Fibroblast of lung (primary cell): ENCODE measurements around the gene CPS1. TPM values are rescaled to one million over a fixed set of nuclear protein-coding genes. Genes with fewer than 3 reads are reported as not detected.

Source experiments
- DNase-seq, 2 donors: peaks; one replicate each; pipeline versions ENCODE4 v3.0.0 to v3.0.0-alpha.2; 2010; ENCODE audit warnings: low read depth in 2 of 2
- H2AFZ ChIP-seq: 2 replicates; pipeline ENCODE4 v1.5.1; 2012; ENCODE audit warnings: low read length, control low read depth, inconsistent platforms
- H3K27ac ChIP-seq: 2 replicates; pipeline ENCODE4 v1.5.1; 2011; ENCODE audit warnings: low read length, control low read depth; ENCODE audit not compliant: insufficient read depth
- H3K27me3 ChIP-seq: 2 replicates; pipeline ENCODE4 v1.5.1; 2011; ENCODE audit warnings: mild to moderate bottlenecking, low read length; ENCODE audit not compliant: control insufficient read depth, insufficient read depth
- H3K36me3 ChIP-seq: 2 replicates; pipeline ENCODE4 v1.5.1; 2011; ENCODE audit warnings: low read length; ENCODE audit not compliant: control insufficient read depth, insufficient read depth
- H3K4me1 ChIP-seq: 2 replicates; pipeline ENCODE4 v1.5.1; 2011; ENCODE audit warnings: low read length; ENCODE audit not compliant: control insufficient read depth, insufficient read depth; ENCODE audit errors: extremely low read depth
- H3K4me2 ChIP-seq: 2 replicates; pipeline ENCODE4 v1.5.1; 2011; ENCODE audit warnings: low read length, control low read depth; ENCODE audit not compliant: insufficient read depth; ENCODE audit errors: extremely low read depth
- H3K4me3 ChIP-seq, 4 experiments: fragments of 200-600 bp in 1 of 4; sonication (generic) in 1 of 4; replicated peaks in 1 of 4; 2 replicates each; pipeline ENCODE4 v1.5.1; 2011 to 2016; ENCODE audit warnings: low read length in 4 of 4, low read depth in 3 of 4, mild to moderate bottlenecking in 3 of 4, control low read depth in 2 of 4, inconsistent platforms in 1 of 4, mixed read lengths in 1 of 4; ENCODE audit not compliant: insufficient read depth in 1 of 4; ENCODE audit errors: control extremely low read depth in 1 of 4
- H3K79me2 ChIP-seq: 2 replicates; pipeline ENCODE4 v1.5.1; 2012; ENCODE audit warnings: mild to moderate bottlenecking, low read length, inconsistent platforms; ENCODE audit not compliant: control insufficient read depth, insufficient read depth
- H3K9ac ChIP-seq: 2 replicates; pipeline ENCODE4 v1.5.1; 2011; ENCODE audit warnings: mild to moderate bottlenecking, low read length, control low read depth; ENCODE audit not compliant: insufficient read depth
- H3K9me3 ChIP-seq: 2 replicates; pipeline ENCODE4 v1.5.1; 2012; ENCODE audit warnings: low read depth, low read length; ENCODE audit not compliant: control insufficient read depth, insufficient read depth
- H4K20me1 ChIP-seq: 2 replicates; pipeline ENCODE4 v1.5.1; 2011; ENCODE audit warnings: low read length; ENCODE audit not compliant: control insufficient read depth, insufficient read depth; ENCODE audit errors: extremely low read depth
- EZH2 ChIP-seq: IDR thresholded peaks from 2 replicates; pipeline ENCODE4 v1.5.1; 2012; ENCODE audit warnings: low read length, control low read depth, mild to moderate bottlenecking; ENCODE audit errors: missing control alignments
- polyA plus RNA-seq, 2 donors: library from polyadenylated mRNA; depleted of rRNA in 1 of 2; stranded (reverse) in 1 of 2; unstranded in 1 of 2; fragments of >200 nt; gene quantifications; 2 replicates each; pipeline ENCODE4 v1.2.1, GENCODE V29; 2011 to 2012; ENCODE audit warnings: missing spikeins in 1 of 2
- total RNA-seq: library from RNA; depleted of rRNA; stranded (reverse); fragments of >200 nt; gene quantifications from 2 replicates; pipeline ENCODE4 v1.2.1, GENCODE V29; 2014
- TF ChIP-seq, protein P1 (sequence below), 2 donors: IDR thresholded peaks in 1 of 2; conservative IDR thresholded peaks in 1 of 2; 1 replicate in 1 of 2; 2 replicates in 1 of 2; pipeline ENCODE4 v1.5.1; 2011 to 2012; ENCODE audit warnings: low read length in 2 of 2, control low read depth in 1 of 2, inconsistent platforms in 1 of 2, low read depth in 1 of 2, mild to moderate bottlenecking in 1 of 2

Gene CPS1
- total and polyA plus RNA-seq, 2 donors (not counting 1 experiment from before 2014, with no cell fraction given): 25.7 to 27.4 TPM

- H2AFZ ChIP-seq: no peak overlapping the region
- no peaks in the 10 kb centered on the region for H3K4me1 ChIP-seq
- TF ChIP-seq, protein P1, sequence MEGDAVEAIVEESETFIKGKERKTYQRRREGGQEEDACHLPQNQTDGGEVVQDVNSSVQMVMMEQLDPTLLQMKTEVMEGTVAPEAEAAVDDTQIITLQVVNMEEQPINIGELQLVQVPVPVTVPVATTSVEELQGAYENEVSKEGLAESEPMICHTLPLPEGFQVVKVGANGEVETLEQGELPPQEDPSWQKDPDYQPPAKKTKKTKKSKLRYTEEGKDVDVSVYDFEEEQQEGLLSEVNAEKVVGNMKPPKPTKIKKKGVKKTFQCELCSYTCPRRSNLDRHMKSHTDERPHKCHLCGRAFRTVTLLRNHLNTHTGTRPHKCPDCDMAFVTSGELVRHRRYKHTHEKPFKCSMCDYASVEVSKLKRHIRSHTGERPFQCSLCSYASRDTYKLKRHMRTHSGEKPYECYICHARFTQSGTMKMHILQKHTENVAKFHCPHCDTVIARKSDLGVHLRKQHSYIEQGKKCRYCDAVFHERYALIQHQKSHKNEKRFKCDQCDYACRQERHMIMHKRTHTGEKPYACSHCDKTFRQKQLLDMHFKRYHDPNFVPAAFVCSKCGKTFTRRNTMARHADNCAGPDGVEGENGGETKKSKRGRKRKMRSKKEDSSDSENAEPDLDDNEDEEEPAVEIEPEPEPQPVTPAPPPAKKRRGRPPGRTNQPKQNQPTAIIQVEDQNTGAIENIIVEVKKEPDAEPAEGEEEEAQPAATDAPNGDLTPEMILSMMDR (conservative IDR thresholded peaks at IDR 0.05 in 1 of 2, IDR thresholded peaks at IDR 0.05 in 1 of 2; ENCODE audit: low read depth in 1 of 2, low read length in 2 of 2): no peak
- TF ChIP-seq EZH2: no peak
- no peak overlapping the region for H3K4me2 ChIP-seq
- H3K9ac ChIP-seq: no peak overlapping the region
- no peak overlapping the region for H3K27ac ChIP-seq
- no peaks in the 10 kb centered on the region for H3K79me2 ChIP-seq
- no peaks in the 10 kb centered on the region for H3K9me3 ChIP-seq
- no peak for DNase-seq
- no peaks in the 10 kb centered on the region for H4K20me1 ChIP-seq
- no peaks in the 10 kb centered on the region for H3K27me3 ChIP-seq
- no peak overlapping the region for H3K4me3 ChIP-seq
- no peaks in the 10 kb centered on the region for H3K36me3 ChIP-seq
Measured at GRCh38 chr2:210687786-210688470, 131.5 kb downstream of the CPS1 start.

GRCh38 chr2:210707900-210708299, 151.5 kb downstream of the CPS1 start:
- DNase-seq: no peak
- Histone ChIP-seq H3K4me2 (no peak overlapping the region), H3K4me1 (no peaks in the 10 kb centered on the region), H3K9ac (no peak overlapping the region), H3K27ac (no peak overlapping the region), H3K9me3 (no peaks in the 10 kb centered on the region), H3K79me2 (no peaks in the 10 kb centered on the region), H3K36me3 (no peaks in the 10 kb centered on the region), H3K27me3 (no peaks in the 10 kb centered on the region), H2AFZ (no peak overlapping the region), H3K4me3 (no peak overlapping the region), H4K20me1 (no peaks in the 10 kb centered on the region)
- no peak for TF ChIP-seq EZH2
- TF ChIP-seq, protein P1 (conservative IDR thresholded peaks at IDR 0.05 in 1 of 2, IDR thresholded peaks at IDR 0.05 in 1 of 2; ENCODE audit: low read depth in 1 of 2, low read length in 2 of 2): no peak

- H3K4me3 ChIP-seq: no peak overlapping the region
- H3K79me2 ChIP-seq: no peaks in the 10 kb centered on the region
- H3K36me3 ChIP-seq: no peaks in the 10 kb centered on the region
- TF ChIP-seq, protein P1 (conservative IDR thresholded peaks at IDR 0.05 in 1 of 2, IDR thresholded peaks at IDR 0.05 in 1 of 2; ENCODE audit: low read depth in 1 of 2, low read length in 2 of 2): no peak
- TF ChIP-seq EZH2: no peak
- no peak overlapping the region for H3K4me2 ChIP-seq
- H3K27me3 ChIP-seq: no peaks in the 10 kb centered on the region
- H3K9me3 ChIP-seq: no peaks in the 10 kb centered on the region
- H3K4me1 ChIP-seq: no peaks in the 10 kb centered on the region
- DNase-seq: no peak
- no peak overlapping the region for H3K27ac ChIP-seq
- H2AFZ ChIP-seq: no peak overlapping the region
- no peaks in the 10 kb centered on the region for H4K20me1 ChIP-seq
- H3K9ac ChIP-seq: no peak overlapping the region
Measured at GRCh38 chr2:210713122-210713521, 156.7 kb downstream of the CPS1 start.
